ENCODE data around the gene CGB7. TPM values are rescaled to one million over a fixed set of nuclear protein-coding genes. Genes with fewer than 3 reads are reported as not detected.

Gene CGB7
- total RNA-seq, 1 experiment from 2014 or later = 1.2 TPM

DNA sequence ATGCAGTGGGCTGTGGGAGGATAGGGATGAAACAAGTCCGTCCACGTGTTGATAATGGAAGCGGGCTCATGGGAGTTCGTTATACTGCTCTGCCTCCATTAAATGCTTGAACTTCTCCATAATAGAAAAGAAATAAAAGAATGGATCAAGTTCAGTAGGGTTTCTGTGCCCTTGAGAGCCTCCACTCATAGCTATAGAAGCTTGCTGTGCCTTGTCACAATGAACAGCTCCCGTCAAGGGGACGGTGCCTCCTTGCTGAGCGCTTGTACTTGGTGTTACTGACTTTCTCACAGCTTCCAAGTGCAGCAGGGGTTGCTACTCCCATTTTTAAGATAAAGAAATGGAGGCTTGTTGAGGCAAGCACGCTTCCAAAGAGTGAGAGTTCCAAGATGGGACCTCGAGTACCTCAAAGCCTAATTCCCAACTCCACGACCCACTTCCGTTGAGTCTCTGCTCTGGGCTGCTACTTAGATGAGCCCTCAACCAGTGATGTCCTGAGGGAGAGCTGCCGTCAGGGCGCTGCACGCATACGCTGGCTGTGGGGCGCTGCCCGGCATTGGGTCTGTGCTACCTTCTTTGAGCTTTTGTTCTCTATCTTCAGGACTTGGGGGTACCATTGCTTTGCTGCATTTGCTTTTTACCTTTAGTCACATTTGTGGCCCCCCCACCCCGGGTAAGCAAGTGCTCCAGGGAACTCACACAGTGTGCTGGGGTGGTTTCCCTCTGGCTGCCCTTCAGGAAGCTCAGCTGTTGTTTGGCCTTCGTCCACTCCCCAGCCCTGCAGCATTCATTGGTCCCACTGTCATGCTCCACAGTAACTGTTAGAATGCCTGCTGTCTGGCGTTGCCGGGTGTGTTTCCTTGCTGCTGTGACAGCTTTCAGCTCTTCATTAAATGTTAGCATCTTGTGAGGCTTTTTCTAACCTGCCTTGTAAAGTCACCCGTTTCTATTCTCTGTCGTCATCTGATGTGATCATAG lies 37.2 kb upstream of the CGB7 start:
- H3K9me3 Mint-ChIP-seq = no peaks in the 10 kb centered on the region
- H4K91ac ChIP-seq (ENCODE audit: insufficient read length, low read depth, low read length) = no peak overlapping the region
- H4K8ac ChIP-seq (replicated peaks; ENCODE audit: insufficient read length, low read depth, low read length) = no peak overlapping the region
- no peaks in the 10 kb centered on the region for H3K27me3 ChIP-seq (ENCODE audit: insufficient read depth, low read length)
- no peak overlapping the region for H2BK15ac ChIP-seq (ENCODE audit: low read depth, low read length)
- H3T11ph ChIP-seq (ENCODE audit: low read length) = no peak overlapping the region
- H3K4me2 ChIP-seq (ENCODE audit: insufficient read depth, insufficient read length, low read length) = no peak overlapping the region
- H3K18ac ChIP-seq (ENCODE audit: insufficient read length, low read depth, low read length) = no peak overlapping the region
- H3K79me2 ChIP-seq (ENCODE audit: insufficient read depth, low read length) = peaks cover 1% of the 10 kb centered on the region; the same call in 1 of the 2 replicates
- H3K36me3 Mint-ChIP-seq (ENCODE audit: insufficient read depth in 1 of 3, low read depth in 3 of 3) = peaks cover 45 to 89% (median 87%) of the 10 kb centered on the region in 3 experiments
- no peaks in the 10 kb centered on the region for H3K4me1 ChIP-seq (ENCODE audit: insufficient read depth, low read length)
- H2BK20ac ChIP-seq (ENCODE audit: low read depth, low read length, poor library complexity, severe bottlenecking) = no peak overlapping the region
- H2BK12ac ChIP-seq (ENCODE audit: insufficient read length, low read depth, low read length) = no peak overlapping the region
- WGBS (ENCODE audit: extremely low coverage, insufficient read length, low lambda C conversion rate) = no CpG with 5 or more reads among the region's 23 CpGs
- H3K4me3 Mint-ChIP-seq = no peak overlapping the region
- no peaks in the 10 kb centered on the region for H3K23me2 ChIP-seq (ENCODE audit: insufficient read length, low read depth, low read length, poor library complexity, severe bottlenecking)
- no peak overlapping the region for H2AFZ ChIP-seq (ENCODE audit: low read length)
- no peak overlapping the region for H2BK5ac ChIP-seq (ENCODE audit: insufficient read length, low read length)
- H3K14ac ChIP-seq (ENCODE audit: insufficient read depth, low read length) = no peak overlapping the region
- H4K5ac ChIP-seq (ENCODE audit: insufficient read length, low read depth, low read length) = no peak overlapping the region
- H3K27me3 Mint-ChIP-seq (ENCODE audit: low read depth) = no peaks in the 10 kb centered on the region
- no peak overlapping the region for H3K27ac ChIP-seq (ENCODE audit: insufficient read length, low read depth, low read length)
- H3K56ac ChIP-seq (ENCODE audit: insufficient read length, low read depth, low read length) = no peak overlapping the region
- TF ChIP-seq, protein P1, sequence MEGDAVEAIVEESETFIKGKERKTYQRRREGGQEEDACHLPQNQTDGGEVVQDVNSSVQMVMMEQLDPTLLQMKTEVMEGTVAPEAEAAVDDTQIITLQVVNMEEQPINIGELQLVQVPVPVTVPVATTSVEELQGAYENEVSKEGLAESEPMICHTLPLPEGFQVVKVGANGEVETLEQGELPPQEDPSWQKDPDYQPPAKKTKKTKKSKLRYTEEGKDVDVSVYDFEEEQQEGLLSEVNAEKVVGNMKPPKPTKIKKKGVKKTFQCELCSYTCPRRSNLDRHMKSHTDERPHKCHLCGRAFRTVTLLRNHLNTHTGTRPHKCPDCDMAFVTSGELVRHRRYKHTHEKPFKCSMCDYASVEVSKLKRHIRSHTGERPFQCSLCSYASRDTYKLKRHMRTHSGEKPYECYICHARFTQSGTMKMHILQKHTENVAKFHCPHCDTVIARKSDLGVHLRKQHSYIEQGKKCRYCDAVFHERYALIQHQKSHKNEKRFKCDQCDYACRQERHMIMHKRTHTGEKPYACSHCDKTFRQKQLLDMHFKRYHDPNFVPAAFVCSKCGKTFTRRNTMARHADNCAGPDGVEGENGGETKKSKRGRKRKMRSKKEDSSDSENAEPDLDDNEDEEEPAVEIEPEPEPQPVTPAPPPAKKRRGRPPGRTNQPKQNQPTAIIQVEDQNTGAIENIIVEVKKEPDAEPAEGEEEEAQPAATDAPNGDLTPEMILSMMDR (conservative IDR thresholded peaks at IDR 0.05) = no peak
- no peak overlapping the region for H3K4ac ChIP-seq (ENCODE audit: low read depth, low read length)
- H3K79me1 ChIP-seq (ENCODE audit: insufficient read depth, low read depth, low read length, poor library complexity, severe bottlenecking) = peaks cover 3% of the 10 kb centered on the region
- H2AK5ac ChIP-seq (ENCODE audit: insufficient read length, low read length) = no peak overlapping the region
- peak overlapping the region; percentile 55 to 74 (median 55); a peak in 3 of 7 replicates for H3K27ac Mint-ChIP-seq
- H3K23ac ChIP-seq (ENCODE audit: insufficient read length, low read depth, low read length) = no peak overlapping the region
- H3K4me1 Mint-ChIP-seq = peaks cover 3 to 4% of the 10 kb centered on the region in 2 experiments; a peak in 1 of 4 replicates
- H2BK120ac ChIP-seq (ENCODE audit: low read depth, low read length, poor library complexity, severe bottlenecking) = no peak overlapping the region
- DNase-seq = no peak
- H3K9me3 ChIP-seq (ENCODE audit: control insufficient read depth, low read depth, low read length) = no peaks in the 10 kb centered on the region
- H4K20me1 ChIP-seq (ENCODE audit: control insufficient read depth, insufficient read depth, insufficient read length) = no peaks in the 10 kb centered on the region
- H3K9ac ChIP-seq (ENCODE audit: extremely low read depth, insufficient read length, low read length) = no peak overlapping the region

Data from H9 (cell line).